Measurements from ENCODE around the gene PSTK.

DNA sequence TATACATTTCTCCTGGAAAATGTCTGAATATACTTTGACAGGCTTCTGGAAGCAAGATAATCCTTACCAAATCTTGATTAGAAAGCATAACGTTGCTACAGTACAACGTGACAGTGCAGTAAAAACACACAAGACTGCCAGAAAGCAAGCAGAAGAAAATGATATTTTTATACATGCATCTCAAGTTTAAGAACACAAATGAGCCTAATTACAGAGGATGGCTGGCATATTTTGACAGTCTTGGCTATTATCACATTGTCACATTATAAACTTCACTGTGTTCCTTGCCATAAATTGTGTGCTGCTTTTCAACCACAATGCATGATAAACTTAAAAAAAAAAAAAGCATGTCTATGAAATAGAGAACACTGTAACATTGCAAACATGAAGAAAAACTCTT lies 24.1 kb downstream of the PSTK start:
- no peak for TF ChIP-seq CTCF (IDR thresholded peaks at IDR 0.05; ENCODE audit: insufficient read depth, low read length, poor library complexity, severe bottlenecking)
- no peak for TF ChIP-seq EZH2phosphoT487 (conservative IDR thresholded peaks at IDR 0.05; ENCODE audit: low read length)
